AG10803 (cell line): Measurements from ENCODE around the gene CDS2.
A peak's percentile ranks its signal among the peaks of the same experiment; 100 is the strongest.

Source experiments
- DNase-seq: peaks from one replicate; pipeline ENCODE4 v3.0.0; 2010; ENCODE audit warnings: low read depth
- H3K4me3 ChIP-seq: 2 replicates; pipeline ENCODE4 v1.5.1; 2011; ENCODE audit warnings: mild to moderate bottlenecking, low read length, control low read depth
- CTCF ChIP-seq: conservative IDR thresholded peaks from 2 replicates; pipeline ENCODE4 v1.5.1; 2011; ENCODE audit warnings: mild to moderate bottlenecking, low read length, control low read depth, inconsistent platforms

The CDS2 gene

GRCh38 chr20:5126512-5127203 is at the start of gene CDS2:
TSS of gene CDS2 (plus strand) at chr20:5127008. CDS start at chr20:5127093, 85 bp downstream.
- peak; percentile 50 for TF ChIP-seq CTCF

GRCh38 chr20:5077761-5078387 is 48.9 kb upstream of the CDS2 start:
- DNase-seq: no peak
- H3K4me3 ChIP-seq: no peak overlapping the region
- no peak for TF ChIP-seq CTCF

More at GRCh38 chr20:5126512-5127203, at the start of gene CDS2:
- peak; percentile 98 for DNase-seq
- H3K4me3 ChIP-seq: peak within 1 kb of the TSS; percentile 84

- no peak for TF ChIP-seq CTCF
- DNase-seq: peak; percentile 25
- H3K4me3 ChIP-seq: no peak overlapping the region
These were observed 48.3 kb upstream of the CDS2 start for GRCh38 chr20:5078399-5078958.

GRCh38 chr20:5080384-5080877 is 46.4 kb upstream of the CDS2 start:
- TF ChIP-seq CTCF: 0 out of 2 replicates have a peak, but pooled peaks have one; percentile 6
- peak; percentile 89 for DNase-seq
- H3K4me3 ChIP-seq: no peak overlapping the region

GRCh38 chr20:5085380-5085779 is 41.4 kb upstream of the CDS2 start:
- no peak overlapping the region for H3K4me3 ChIP-seq
- DNase-seq: no peak
- TF ChIP-seq CTCF: no peak

- no peak for DNase-seq
- no peak overlapping the region for H3K4me3 ChIP-seq
- TF ChIP-seq CTCF: no peak
These were observed 38.1 kb upstream of the CDS2 start for GRCh38 chr20:5088688-5089087.

- DNase-seq: no peak
- TF ChIP-seq CTCF: no peak
- no peak overlapping the region for H3K4me3 ChIP-seq
These were observed 36.6 kb upstream of the CDS2 start for GRCh38 chr20:5090191-5090590.
